ENCODE data around the gene SSTR5. TPM values are rescaled to one million over a fixed set of nuclear protein-coding genes. Genes with fewer than 3 reads are reported as not detected.

SSTR5 gene
- total and polyA plus RNA-seq, 12 donors = 0.17 to 14.4 (median 2.5) TPM; not detected in 2

- WGBS, 4 donors = 17 to 76% (median 27%) methylated on average over 3 to 26 of the region's 26 CpGs
- Histone ChIP-seq H3K36me3 (replicated peaks in 1 of 2) (no peaks in the 10 kb centered on the region), H3K9me3 (replicated peaks in 1 of 3) (no peaks in the 10 kb centered on the region), H3K4me3 (no peak overlapping the region), H3K27me3 (peaks cover 12% of the 10 kb centered on the region), H3K4me1 (replicated peaks in 1 of 2) (peaks cover 0 to 4% of the 10 kb centered on the region in 2 donors), H3K27ac (no peak overlapping the region)
- intact Hi-C loops (cut with DNase I) = loop anchor here (1.0 to 2.0 kb wide), 2 partner anchors 88 to 93 kb away; no protein-coding TSS in a partner anchor
- DNase-seq = peak; percentile 67 to 87 (median 84)
- peak; percentile 66 to 97 (median 82) for TF ChIP-seq CTCF (IDR thresholded peaks at IDR 0.05)
- no peak for TF ChIP-seq POLR2A (IDR thresholded peaks at IDR 0.05)
Measured at GRCh38 chr16:1105888-1106620, 33.5 kb downstream of the SSTR5 start.

DNA sequence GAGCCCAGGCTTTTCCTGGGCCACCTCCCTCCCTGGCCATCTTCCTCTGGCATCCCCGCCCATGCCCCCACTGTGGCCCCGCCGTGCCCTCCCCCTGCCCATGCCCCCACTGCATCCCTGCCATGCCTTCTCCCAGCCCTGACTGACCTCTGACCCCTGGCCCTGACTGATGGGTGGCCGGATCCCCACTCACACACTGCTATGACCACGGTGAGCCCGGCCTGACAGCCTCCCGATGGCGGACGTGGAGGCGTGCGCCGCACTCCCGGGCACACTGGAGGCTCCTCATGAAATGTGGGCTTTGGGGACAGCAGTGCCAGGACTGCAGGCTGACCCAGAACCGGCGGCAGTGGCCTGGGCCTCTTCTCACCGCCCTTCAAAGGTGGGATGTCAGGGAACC, 34.1 kb downstream of the SSTR5 start:
- Histone ChIP-seq H3K27ac (no peak overlapping the region), H3K27me3 (peaks cover 12% of the 10 kb centered on the region), H3K9me3 (replicated peaks in 1 of 3) (no peaks in the 10 kb centered on the region), H3K4me1 (replicated peaks in 1 of 2) (peaks cover 0 to 4% of the 10 kb centered on the region in 2 donors), H3K36me3 (replicated peaks in 1 of 2) (no peaks in the 10 kb centered on the region), H3K4me3 (no peak overlapping the region)
- DNase-seq = no peak
- 51 to 70% (median 68%) methylated on average over 2 to 16 of the region's 16 CpGs for WGBS, 4 donors
- TF ChIP-seq POLR2A (IDR thresholded peaks at IDR 0.05) (no peak), CTCF (IDR thresholded peaks at IDR 0.05) (no peak)
- intact Hi-C loops (cut with DNase I) = loop anchor here (1.0 to 2.0 kb wide), 2 partner anchors 88 to 92 kb away; no protein-coding TSS in a partner anchor

- Histone ChIP-seq H3K9me3 (replicated peaks in 1 of 3) (no peaks in the 10 kb centered on the region), H3K27me3 (peaks cover 12% of the 10 kb centered on the region), H3K36me3 (replicated peaks in 1 of 2) (no peaks in the 10 kb centered on the region), H3K4me3 (no peak overlapping the region), H3K4me1 (replicated peaks in 1 of 2) (peaks cover 0 to 4% of the 10 kb centered on the region in 2 donors), H3K27ac (no peak overlapping the region)
- intact Hi-C loops (cut with DNase I) = loop anchor here in 1 of 2 donors (2.0 kb wide), 1 partner anchor 92 kb away; no protein-coding TSS in a partner anchor
- WGBS, 4 donors = 65 to 77% (median 71%) methylated on average over 11 to 22 of the region's 22 CpGs
- no peak for TF ChIP-seq CTCF (IDR thresholded peaks at IDR 0.05)
- TF ChIP-seq POLR2A (IDR thresholded peaks at IDR 0.05) = no peak
- no peak for DNase-seq
Measured at GRCh38 chr16:1107141-1107540, 34.6 kb downstream of the SSTR5 start.

DNA sequence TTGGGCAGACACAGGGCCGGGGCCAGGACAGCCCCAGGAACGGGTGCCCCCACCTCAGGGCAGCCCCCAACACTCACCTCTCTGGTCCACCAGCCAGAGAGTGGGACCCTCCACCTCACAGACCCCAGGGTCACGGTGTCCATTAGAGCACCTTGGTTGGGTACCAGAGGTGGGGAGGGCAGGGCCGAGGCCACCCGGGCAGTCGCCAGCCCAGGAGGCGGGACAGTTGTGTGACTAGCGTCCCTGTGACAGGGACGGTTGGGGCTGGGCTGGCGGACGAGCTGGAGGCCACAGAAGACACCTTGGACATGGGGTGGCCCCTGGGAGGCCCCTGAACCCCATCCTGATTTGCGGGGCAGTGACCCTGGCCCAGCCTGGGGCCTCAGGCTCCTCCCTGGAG, 35.2 kb downstream of the SSTR5 start:
- peak in 2 of 7 donors; percentile 52 to 58 for DNase-seq
- Histone ChIP-seq H3K4me3 (no peak overlapping the region), H3K9me3 (replicated peaks in 1 of 3) (no peaks in the 10 kb centered on the region), H3K36me3 (replicated peaks in 1 of 2) (no peaks in the 10 kb centered on the region), H3K4me1 (replicated peaks in 1 of 2) (peaks cover 0 to 4% of the 10 kb centered on the region in 2 donors), H3K27ac (no peak overlapping the region), H3K27me3 (peaks cover 12% of the 10 kb centered on the region)
- TF ChIP-seq CTCF (IDR thresholded peaks at IDR 0.05) (no peak), POLR2A (IDR thresholded peaks at IDR 0.05) (no peak)
- WGBS, 4 donors = 20 to 63% (median 46%) methylated on average over 2 to 12 of the region's 12 CpGs
- intact Hi-C loops (cut with DNase I) = loop anchor here in 1 of 2 donors (2.0 kb wide), 1 partner anchor 91 kb away; no protein-coding TSS in a partner anchor
